ENCODE data around the gene BAG5.

The BAG5 gene

GRCh38 chr14:103536693-103537092 is 25.8 kb downstream of the BAG5 start:
- in situ Hi-C loops (cut with MboI; ENCODE audit: low sequenced_read_pairs) = loop anchor here (25.0 kb wide), 1 partner anchor 449 kb away; the partner anchor contains the start of genes EXOC3L4 and LBHD2

- in situ Hi-C loops (cut with MboI; ENCODE audit: low sequenced_read_pairs) = loop anchor here (25.0 kb wide), 1 partner anchor 449 kb away; the partner anchor contains the start of genes EXOC3L4 and LBHD2
Observed at GRCh38 chr14:103535891-103536565, 26.4 kb downstream of the BAG5 start.

- in situ Hi-C loops (cut with MboI; ENCODE audit: low sequenced_read_pairs) = loop anchor here (25.0 kb wide), 1 partner anchor 448 kb away; the partner anchor contains the start of genes EXOC3L4 and LBHD2
Observed at GRCh38 chr14:103535081-103535890, 27.2 kb downstream of the BAG5 start.

GRCh38 chr14:103534576-103535061 is 27.8 kb downstream of the BAG5 start:
- in situ Hi-C loops (cut with MboI; ENCODE audit: low sequenced_read_pairs) = loop anchor here (25.0 kb wide), 1 partner anchor 447 kb away; the partner anchor contains the start of genes EXOC3L4 and LBHD2

GRCh38 chr14:103533999-103534575 is 28.4 kb downstream of the BAG5 start:
- in situ Hi-C loops (cut with MboI; ENCODE audit: low sequenced_read_pairs) = loop anchor here (25.0 kb wide), 1 partner anchor 447 kb away; the partner anchor contains the start of genes EXOC3L4 and LBHD2

DNA sequence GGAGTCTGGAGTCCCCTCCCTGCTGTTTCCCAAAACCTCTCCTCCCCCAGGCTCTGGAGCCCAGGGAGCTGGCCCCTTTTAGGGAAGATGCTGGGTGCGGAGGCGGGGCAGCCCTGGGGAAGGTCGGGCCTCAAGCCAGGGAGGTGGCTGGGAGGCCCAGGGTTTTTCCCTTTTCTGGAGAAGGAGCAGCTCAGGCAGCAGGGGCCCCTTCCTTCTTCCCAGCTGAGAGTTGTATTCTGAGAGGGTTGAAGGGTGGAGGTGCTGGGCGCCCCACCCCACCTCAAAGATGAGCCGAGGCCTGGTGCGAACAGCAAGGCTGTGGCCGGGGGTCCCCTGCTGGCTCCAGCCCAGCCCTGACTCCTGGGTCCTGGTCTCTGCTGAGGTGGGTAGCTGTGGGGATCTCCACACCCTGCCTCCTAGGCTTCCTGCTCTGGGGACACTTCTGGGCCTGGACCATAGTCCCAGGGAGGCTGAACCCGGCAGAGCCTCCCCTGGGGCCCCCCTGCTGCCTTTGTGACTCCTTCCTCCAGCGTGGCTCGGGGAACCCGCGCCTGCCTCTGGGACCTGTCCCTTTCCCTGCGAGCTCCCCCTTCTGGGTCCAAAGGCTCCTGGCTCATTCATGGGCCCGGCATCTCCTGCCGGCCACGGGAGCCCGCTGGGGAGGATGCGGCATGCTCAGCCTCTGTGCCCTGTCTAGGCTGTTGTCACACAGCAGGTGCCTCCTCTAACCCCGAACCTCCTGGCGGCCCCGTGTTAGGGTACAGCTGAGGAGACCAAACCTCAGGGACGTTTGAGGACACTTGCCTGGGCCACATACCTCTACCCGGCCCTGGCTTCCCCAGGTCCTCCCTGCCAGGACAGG is 29.1 kb downstream of the BAG5 start:
- in situ Hi-C loops (cut with MboI; ENCODE audit: low sequenced_read_pairs) = loop anchor here (25.0 kb wide), 1 partner anchor 446 kb away; the partner anchor contains the start of genes EXOC3L4 and LBHD2

- in situ Hi-C loops (cut with MboI; ENCODE audit: low sequenced_read_pairs) = loop anchor here (25.0 kb wide), 1 partner anchor 445 kb away; the partner anchor contains the start of genes EXOC3L4 and LBHD2
Observed at GRCh38 chr14:103532216-103533136, 30.0 kb downstream of the BAG5 start.

DNA sequence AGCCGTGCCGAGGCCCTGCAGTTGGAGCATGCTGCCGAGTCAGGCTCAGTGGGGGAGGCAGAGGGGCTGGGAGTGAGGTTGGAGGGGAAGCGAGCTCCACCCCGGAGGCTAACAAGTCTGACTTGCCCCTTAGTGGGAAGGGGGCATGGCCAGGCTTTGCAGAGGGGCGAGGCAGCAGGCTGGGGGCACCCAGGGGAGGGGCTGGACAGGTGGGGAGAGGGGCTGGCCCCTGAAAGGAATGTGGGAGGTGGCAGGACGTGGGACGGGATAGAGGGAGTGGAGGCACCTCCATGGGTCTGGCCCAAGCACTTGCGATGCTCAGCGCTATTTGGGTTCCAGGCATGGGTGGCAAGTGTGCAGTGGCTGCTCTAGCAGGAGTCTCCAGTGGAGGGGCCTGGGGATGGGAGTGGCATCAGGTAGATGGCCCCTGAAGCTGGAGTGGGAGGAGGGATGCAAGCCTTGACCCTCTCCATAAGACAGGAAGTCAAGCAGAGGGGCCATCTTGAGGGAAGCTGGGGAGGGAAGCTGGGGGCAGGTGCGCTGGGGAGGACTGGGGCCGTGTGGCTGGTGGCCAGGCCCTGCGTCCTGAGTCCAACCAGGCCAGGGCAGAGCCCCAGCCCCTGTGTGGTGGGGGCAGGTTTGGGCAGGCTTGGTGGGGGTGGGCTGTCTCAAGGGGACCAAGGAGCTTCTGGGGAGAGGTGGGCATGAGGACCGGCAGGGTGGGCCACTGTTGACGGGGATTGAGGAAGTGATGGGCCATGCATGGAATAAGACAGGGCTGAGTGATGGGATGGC is 30.8 kb downstream of the BAG5 start:
- in situ Hi-C loops (cut with MboI; ENCODE audit: low sequenced_read_pairs) = loop anchor here (25.0 kb wide), 1 partner anchor 444 kb away; the partner anchor contains the start of genes EXOC3L4 and LBHD2

DNA sequence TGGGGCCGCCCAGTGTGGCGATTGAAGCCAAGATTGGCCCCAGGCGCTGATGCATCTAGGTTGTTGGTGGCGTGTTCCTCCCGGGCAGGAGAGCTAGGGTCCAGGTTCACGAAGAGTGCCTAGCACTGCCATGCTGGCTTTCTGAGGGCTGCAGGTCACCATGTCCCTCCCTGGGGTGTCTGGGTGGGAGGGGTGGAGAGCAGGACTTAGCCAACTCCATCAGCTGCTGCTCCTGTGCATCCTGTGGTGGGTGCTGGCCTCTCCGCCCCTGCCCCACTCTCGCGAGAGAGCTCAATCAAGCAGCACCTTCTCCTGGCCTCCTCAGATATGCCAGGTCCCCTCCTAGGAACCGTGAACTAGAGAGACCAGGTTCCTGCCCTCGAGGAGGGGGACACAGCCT is 31.6 kb downstream of the BAG5 start:
- in situ Hi-C loops (cut with MboI; ENCODE audit: low sequenced_read_pairs) = loop anchor here (25.0 kb wide), 1 partner anchor 444 kb away; the partner anchor contains the start of genes EXOC3L4 and LBHD2

GRCh38 chr14:103530390-103530789 is 32.1 kb downstream of the BAG5 start:
- in situ Hi-C loops (cut with MboI; ENCODE audit: low sequenced_read_pairs) = loop anchor here (25.0 kb wide), 1 partner anchor 443 kb away; the partner anchor contains the start of genes EXOC3L4 and LBHD2

GRCh38 chr14:103529383-103530365 is 32.8 kb downstream of the BAG5 start:
- in situ Hi-C loops (cut with MboI; ENCODE audit: low sequenced_read_pairs) = loop anchor here (25.0 kb wide), 1 partner anchor 442 kb away; the partner anchor contains the start of genes EXOC3L4 and LBHD2

GRCh38 chr14:103528587-103529382 is 33.7 kb downstream of the BAG5 start, which contains the start of gene TRMT61A:
TRMT61A (plus strand) TSS chr14:103529196; CDS start chr14:103529979, 783 bp downstream.
- in situ Hi-C loops (cut with MboI; ENCODE audit: low sequenced_read_pairs) = loop anchor here (25.0 kb wide), 1 partner anchor 441 kb away; the partner anchor contains the start of genes EXOC3L4 and LBHD2

DNA sequence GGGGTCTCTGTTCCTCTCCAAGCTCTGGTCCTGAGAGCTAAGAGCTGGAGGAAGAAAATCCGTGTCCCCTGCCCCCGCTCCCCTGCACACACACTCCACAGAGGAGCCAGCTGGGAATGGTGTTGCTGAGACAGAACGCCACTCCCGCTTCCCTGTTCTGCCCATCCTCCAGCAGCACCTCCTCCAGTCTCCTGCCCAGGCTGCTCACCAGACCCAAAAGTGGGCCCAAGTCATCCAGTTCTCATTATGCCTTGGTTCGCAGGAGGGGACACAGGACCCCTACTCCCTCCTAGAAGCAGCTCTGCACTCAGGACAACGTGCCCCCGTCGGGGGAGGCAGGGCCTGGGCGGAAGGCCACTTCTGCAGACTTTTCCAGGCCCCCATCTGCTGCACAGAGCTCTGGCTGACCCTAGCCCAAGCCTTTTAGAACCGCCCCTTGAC is 34.3 kb downstream of the BAG5 start:
- in situ Hi-C loops (cut with MboI; ENCODE audit: low sequenced_read_pairs) = loop anchor here (25.0 kb wide), 1 partner anchor 441 kb away; the partner anchor contains the start of genes EXOC3L4 and LBHD2

- in situ Hi-C loops (cut with MboI; ENCODE audit: low sequenced_read_pairs) = loop anchor here (25.0 kb wide), 1 partner anchor 440 kb away; the partner anchor contains the start of genes EXOC3L4 and LBHD2
Observed at GRCh38 chr14:103527408-103528145, 34.9 kb downstream of the BAG5 start.

GRCh38 chr14:103526914-103527248 is 35.6 kb downstream of the BAG5 start:
- in situ Hi-C loops (cut with MboI; ENCODE audit: low sequenced_read_pairs) = loop anchor here (25.0 kb wide), 1 partner anchor 440 kb away; the partner anchor contains the start of genes EXOC3L4 and LBHD2
